Measurements from ENCODE around the gene MAP3K14. TPM values are rescaled to one million over a fixed set of nuclear protein-coding genes. Genes with fewer than 3 reads are reported as not detected.
"Not testable (repeated sequence)": the region's sequence is repeated elsewhere in the genome, so short reads cannot be mapped to it uniquely, and the experiment has no call there.

The MAP3K14 gene
- total RNA-seq, 1 donor from 2014 or later, result 8.7 TPM

DNA sequence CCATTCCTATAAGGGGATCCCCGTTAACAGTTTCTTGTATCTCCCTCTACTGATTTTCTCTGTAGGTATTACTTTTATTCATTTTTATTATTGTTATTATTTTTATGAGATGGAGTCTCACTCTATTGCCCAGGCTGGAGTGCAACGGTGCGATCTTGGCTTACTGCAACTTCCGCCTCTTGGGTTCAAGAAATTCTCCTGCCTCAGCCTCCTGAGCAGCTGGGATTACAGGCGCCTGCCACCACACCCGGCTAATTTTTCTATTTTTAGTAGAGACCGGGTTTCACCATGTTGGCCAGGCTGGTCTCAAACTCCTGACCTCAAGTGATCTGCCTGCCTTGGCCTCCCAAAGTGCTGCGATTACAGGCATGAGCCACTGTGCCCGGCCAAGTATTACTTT, 14.6 kb downstream of the MAP3K14 start:
- DNase-seq (ENCODE audit: low spot score), result not testable (repeated sequence)

DNA sequence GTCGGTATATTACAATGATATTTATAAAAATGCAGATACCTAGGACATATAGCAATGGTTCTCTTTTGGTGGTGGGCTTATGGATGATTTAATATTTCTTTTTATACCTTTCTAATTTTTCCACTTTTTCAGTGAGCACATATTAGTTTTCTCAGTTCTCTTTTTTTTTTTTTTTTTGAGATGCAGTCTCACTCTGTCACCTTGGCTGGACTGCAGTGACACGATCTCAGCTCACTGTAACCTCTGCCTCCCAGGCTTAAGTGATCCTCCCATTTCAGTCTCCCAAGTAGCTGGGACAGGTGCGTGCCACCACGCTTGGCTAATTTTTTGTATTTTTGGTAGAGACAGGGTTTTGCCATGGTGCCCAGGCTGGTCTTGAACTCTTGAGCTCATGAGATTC, 15.1 kb downstream of the MAP3K14 start:
- no peak for DNase-seq (ENCODE audit: low spot score)

DNA sequence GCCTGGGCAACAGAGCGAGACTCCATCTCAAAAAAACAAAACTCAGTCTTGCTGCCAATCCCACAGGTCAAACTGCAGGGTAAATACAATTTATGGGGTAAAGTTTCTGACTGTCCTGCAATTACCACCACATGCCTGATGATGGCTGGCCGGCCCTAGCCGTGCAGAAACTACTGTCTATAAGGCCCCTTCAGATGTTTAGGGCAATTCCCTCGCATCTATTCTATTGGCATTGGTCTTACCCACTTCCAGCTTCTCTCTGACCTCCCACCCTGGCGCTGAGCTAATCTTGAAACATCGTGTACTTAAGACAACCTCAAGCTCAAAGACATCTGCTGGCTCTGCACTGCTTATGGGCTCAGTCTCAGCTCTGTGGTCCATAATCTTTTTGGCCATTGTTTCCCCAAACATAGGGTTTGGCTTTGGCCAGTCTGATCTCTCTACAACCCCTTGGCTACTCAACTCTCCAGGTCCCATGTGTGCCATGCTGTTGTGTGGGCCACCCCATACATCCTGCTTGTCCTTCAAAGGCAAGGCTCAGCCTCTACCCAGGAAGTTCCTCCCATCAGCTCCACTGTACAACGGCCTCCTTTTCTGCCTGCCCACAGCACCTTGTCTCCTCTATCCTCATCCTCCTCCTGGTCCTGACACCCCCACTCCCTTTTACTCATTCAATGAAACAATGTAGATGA, 16.6 kb downstream of the MAP3K14 start:
- no peak for DNase-seq (ENCODE audit: low spot score)

DNA sequence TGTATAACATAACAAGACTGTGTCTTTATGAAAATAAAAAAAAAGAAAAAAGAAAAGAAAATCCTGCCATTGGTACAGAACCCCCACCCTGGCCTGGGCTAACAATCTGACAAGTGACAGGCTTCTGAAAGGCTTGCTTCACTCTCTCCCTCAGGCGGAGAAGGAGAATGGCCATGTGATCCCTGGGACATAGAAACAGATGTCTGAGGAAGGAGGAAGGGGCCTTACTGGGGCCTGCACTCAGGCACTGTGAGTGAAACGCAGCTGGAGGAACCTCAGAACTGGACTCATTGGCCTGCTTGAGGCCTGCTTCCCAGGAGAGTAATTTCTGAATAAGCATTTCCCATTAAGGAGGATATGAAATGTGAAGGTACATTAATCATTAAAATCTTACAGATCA, 17.5 kb downstream of the MAP3K14 start:
- DNase-seq (ENCODE audit: low spot score), result no peak

DNA sequence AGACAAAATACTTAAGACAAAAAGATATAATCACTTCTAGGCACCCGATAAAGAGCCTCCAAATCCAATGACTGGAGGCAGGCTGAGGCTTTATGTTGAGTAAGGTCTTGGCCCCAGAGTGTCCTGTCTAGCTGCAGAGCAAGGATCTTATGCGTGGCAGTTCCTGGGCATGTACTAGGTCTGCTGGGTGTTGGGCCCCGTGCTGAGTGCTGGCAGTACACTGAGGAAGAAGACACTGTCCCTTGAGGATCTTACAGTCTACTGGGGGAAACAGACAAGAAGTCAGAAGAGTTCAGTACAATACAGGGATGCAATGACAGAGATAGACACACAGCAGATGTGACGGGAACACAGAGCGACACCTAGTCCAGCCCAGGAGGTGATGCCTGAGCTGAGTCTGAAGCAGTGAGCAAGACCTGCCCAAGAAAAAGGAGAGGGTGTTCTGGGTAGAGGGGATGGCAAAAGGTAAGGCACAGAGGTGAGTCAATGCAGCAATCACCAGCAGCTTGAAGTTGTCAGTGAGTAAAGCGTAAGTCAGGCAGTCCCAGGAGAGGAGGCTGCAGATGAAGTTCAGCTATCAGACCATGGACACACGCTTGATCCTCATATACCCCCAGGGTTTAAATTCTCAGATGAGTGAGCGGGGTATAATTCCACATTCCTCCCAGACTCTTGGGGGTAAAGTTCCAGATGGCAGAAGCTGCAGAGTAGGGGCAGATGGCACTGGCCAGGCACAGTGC, 18.1 kb downstream of the MAP3K14 start:
- DNase-seq (ENCODE audit: low spot score), result no peak

DNA sequence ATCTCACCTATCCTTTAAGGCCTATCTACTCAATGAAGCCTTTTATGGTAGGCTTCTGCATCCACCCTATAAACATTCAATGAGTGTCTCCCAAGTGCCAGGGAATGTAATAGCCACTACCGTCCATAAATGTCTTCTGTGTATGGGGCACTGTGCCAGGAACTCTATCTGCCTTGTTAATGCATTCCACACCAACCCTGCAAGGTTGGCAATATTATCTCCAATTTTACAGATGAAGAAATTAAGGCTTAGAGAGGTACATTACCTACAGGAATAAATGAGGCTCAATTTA, 20.0 kb downstream of the MAP3K14 start:
- no peak for DNase-seq (ENCODE audit: low spot score)

DNA sequence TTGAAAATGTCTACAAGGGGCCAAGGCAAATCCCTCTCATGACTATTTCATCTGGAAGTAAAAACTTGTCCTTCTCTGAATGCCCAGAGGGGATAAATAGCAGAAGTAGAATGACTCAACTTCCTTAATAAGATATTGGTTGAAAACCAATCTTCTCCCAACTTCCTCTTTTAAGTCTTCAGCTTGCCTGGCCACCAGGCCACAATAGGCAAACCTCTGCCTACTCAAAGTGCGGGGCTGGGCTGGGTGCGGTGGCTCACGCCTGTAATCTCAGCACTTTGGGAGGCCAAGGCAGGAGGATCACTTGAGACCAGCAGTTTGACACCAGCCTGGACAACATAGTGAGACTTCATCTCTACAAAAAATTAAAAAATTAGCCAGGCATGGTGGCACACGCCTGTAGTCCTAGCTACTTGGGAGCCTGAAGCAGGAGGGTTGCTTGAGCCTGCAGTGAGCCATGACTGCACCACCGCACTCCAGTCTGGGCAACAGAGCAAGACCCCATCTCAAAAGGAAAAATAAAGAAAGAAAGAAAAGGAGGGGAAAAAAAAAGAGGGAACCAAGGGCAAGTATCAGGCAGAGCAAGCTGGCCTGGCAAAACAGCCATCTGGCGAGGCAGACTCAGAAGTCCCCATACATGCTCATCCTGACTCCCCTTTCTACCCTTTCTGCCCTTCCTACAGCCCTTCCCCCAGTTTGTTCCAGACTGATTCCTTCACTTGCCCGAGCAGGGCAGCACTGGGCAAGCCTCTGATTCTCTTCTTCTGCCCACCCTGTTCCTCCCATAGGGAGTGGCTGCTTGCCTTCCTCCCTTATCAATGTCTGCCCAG, 20.6 kb downstream of the MAP3K14 start:
- no peak for DNase-seq (ENCODE audit: low spot score)

DNA sequence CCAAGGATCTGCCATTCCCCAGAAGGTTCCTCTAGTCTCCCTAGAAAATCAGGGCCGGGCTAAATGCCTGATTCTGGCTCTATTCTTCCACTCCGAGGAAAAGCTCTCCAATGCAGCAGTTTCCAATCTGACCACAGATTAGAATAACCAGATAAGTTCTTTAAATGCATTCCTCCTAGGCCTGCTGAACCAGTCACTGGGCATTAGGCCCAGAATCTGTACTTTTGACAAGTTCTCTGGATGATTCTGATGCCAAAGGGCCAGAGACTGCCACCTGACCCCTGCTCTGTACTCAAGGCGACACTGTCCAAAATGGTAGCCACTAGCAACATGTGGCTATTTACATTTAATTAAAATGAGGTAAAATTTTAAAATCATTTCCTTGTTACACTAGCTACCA, 22.3 kb downstream of the MAP3K14 start:
- no peak for DNase-seq (ENCODE audit: low spot score)

DNA sequence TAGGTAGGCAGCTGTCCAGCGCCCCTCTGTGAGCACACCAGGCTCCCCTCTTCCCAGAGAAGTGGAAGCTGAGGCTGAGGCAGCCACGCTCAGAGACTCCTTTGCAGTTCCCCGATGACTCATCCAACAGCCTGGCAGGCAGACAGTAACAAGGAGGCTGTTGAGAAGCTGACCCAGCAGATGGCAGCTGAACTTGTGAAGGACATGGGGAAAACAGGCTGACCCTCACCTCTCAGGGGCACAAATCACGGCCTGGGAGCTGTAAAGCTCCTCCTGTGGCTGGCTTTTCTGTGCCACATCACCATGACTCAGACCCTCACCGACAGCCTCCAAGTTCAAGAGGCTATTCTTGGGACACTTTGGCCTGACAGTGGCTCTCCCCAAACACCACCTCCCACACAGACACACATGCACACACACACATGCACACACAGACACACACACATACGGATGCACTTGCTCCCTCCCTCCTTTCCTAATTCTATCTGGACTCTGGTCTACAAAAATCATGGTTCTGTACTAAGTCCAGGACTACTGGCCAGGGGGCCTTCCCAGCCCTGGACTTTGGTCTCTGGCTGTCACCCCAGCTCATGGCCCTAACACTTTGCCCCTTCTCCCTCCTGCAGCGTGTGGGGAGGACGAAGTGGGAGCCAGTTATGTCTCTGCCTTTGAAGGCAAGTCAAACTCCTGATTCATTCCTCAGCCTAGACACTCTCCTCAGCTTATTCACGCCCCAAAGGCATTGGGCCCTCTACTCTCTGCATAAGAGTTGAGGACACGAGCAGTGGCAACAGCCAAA, 23.2 kb downstream of the MAP3K14 start:
- peak; percentile 92 for DNase-seq (ENCODE audit: low spot score)

DNA sequence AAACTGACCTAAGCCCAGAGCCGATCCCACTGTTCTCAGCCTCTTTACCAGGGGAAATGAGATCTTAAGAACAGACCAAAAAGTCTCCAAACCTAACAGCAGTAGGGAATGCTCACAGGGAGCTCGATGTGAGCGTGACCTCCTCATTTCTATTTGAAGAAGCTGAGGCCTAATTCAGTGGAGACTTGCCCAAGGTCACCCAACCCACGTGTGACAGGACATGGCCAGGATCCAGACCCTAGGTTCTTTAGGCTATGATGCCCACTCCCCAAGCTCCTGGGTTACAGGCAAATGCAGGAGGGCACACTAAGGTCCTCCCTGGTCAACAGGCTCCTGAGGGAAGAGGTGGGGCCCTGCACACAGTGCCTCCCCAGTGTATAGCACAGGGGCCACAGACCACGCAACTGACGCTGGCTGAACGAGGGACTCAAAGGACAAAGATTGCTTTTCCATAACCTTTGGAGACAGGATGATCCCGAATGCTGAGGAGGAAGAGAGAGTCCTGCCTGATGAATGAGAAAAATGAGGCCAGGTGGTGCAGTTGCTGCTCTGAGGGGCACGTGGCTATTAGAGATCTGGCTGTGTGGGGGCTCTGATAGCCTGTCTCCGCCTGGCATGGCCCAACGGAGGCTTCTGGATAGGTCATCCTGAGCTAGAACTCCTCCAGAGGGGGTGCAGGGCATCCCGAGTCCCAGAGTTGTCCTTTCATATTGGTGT, 24.0 kb downstream of the MAP3K14 start:
- DNase-seq (ENCODE audit: low spot score), result no peak

DNA sequence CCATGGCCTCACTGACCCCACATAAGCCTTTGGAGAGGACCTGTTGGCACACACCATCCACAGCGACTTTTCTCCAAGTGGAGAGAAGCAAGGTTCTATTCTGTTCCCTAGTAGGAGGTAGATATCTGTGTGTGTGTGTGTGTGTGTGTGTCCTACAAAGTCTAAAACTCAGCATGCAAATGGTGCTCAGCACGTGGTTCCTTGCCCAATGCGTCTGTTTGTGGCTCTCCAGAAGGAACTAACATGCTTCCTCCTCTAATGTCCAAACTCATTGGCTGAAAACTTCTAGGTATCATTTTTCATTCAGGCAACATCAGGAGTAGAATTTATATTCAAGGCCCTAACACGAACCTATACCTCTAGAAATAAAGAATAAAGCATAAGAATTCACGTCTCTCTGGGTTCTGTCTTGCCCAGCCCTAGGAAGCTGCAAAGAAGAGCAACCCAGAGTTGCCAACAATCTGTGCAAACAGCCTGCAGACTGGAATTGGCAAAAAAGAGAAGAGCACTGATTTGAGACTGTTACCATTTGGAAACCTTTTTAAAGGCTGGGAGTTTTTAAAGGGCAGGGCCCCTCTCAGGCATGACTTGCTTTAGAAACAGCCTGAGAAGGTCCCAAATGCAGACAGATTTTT, 25.5 kb downstream of the MAP3K14 start:
- no peak for DNase-seq (ENCODE audit: low spot score)

DNA sequence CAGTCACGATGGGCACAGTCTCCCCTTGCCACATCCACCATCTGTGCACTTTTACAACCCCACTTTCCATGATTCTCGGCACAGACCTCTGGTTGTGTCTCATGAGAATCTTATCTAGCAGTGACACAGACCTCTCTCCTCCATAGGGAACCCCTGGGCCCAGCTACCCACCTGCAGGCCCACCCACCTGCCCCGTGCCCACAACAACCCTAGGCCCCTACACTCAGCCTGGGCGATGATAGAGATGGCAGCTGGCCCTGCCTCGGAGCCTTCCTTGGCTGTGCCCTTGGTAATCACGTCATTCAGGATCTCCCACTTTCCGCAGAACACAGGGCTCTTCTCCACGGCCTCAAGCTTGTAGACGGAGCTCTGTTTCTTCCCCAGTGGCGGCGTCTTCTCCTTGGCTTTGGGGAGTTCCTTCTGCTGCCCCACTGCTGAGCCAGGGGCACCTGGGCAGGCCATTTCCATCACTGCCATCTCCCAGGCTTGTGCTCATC, 26.5 kb downstream of the MAP3K14 start:
- DNase-seq (ENCODE audit: low spot score), result no peak

DNA sequence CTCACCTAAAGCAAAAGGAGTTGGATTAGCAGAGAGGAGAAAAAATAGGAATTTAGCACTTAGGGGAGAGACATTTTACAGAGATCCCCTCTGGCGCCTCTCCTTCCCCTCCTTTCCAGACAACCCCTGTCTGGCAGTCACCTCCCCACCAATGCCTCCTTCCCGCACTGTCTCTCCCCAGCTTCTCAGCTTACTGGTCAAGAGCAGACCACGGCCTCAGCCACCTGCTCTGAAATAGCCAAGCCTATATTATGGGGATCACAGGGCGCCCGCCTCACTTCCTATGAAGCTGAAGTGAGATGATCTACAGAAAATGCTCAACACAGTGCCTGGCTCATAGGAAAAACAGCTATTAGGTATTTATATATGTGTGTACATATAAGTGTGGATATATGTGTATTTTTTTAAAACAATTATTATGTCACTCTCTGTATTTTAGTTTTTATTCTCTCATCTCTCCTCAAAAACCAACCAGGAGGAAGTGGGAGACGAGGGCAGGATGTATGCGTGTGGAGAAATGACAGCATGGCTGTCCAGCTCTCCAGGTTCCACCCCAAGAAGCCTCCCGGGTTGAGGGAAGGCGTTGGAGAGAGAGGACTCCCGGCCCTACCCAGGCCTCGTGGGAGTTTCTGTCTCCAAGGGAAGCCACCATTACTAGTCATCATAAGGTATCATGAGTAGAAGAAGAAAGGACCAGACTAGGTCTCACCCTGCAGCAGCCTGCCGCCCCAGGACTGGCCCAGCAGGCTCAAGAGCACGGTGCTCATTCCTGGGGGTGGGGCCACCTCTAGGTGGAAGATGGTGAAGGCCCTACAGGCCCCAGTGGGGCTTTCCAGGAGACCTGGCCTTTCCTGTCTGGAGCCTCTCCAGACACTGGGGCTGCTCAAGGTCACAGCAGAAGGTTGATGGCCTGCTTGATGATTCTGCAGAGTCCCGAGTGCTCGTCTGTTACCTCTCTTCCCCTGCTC, 27.2 kb downstream of the MAP3K14 start:
- no peak for DNase-seq (ENCODE audit: low spot score)

DNA sequence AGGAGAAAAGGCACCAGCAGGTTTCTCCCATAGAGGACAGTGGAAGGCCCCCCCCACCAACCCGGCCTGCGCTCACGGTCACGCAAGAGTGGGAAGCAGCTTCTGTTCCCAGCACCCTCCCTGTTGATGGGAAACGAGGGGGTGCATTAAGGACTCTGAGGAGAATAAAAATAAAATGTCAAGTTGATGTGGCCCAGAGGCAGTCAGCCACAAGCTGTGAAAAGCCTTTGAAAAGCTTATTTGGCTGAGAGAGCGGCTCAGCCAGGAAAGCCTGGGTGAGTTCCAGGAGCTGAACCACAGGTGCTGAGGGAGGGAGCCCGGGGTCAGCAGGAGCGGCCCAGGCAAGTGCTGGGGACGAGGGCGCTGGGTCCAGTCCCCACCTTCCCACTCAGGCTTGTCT, 28.0 kb downstream of the MAP3K14 start:
- no peak for DNase-seq (ENCODE audit: low spot score)

DNA sequence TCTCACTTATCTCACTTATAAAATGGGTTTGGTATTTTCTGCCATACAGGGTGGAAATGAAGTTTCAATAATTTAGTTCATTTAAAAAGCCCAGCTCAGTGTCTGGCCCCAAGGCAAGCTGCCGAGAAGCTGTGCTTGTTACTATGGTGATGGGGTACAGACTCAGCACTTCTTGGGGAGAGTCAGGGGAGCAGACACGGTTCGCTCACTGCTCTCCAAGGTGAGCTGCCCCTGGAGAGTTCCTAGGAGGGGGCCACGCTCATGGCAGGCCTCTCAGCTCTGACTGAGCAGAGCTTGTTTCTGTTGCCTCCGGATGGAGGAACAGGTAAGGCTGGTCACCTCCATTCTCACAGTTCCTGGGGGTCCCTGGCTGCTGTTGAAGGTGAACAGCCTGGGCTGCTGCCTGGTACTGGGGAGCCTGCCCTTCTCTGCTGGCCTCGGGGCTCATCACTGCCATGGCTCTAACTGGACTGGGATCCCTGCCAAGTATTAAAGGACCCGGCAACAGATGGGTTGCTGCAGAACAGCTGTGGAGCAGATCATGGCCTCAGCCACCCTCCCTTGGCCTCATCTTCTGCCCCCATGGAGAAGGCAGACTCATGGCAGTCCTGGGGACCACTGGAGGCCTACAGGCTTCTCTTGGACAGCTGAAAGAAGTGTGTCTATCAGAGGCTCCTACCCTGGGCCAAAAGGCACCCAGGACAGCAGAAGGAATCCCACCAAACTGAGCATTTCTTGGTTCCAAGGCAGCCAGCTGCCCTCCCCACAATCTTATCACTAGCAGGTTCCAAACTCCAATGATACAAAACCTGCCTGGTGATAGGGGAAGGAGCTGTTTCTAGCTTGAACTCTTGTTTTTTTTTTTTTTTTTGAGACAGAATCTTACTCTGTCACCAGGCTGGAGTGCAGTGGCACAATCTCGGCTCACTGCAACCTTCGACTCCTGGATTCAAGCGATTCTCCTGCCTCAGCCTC, 29.0 kb downstream of the MAP3K14 start:
- DNase-seq (ENCODE audit: low spot score), result no peak

DNA sequence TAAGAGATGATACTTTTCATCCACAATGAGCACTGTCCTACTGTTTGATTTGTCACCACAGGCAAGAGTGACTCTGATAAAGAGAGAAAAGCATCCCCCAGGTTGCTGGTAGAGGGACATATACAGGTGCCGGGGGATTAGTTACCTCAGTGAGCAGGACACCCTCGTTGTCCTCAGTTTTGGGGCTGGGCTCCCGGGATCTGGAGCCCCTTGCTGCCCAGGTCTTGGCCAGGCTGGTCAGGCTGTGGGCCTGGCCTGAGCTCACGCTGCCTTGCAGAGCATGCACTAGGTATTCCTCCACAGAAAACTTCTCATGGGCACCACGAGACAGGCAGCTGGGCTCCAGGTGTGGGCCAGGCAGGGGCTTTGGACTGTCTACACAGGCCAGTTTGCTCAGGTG, 30.5 kb downstream of the MAP3K14 start:
- no peak for DNase-seq (ENCODE audit: low spot score)
